ENCODE data around the gene EPB41L5.
"Not testable (repeated sequence)": the region's sequence is repeated elsewhere in the genome, so short reads cannot be mapped to it uniquely, and the experiment has no call there.

The EPB41L5 gene

GRCh38 chr2:120133572-120134244 lies 120.8 kb downstream of the EPB41L5 start:
- peaks cover 29% of the 10 kb centered on the region for H3K36me3 Mint-ChIP-seq (ENCODE audit: low read depth)
- no peak overlapping the region for H3K27ac Mint-ChIP-seq
- H3K4me3 Mint-ChIP-seq, result no peak overlapping the region
- H3K9me3 Mint-ChIP-seq, result peaks cover 9% of the 10 kb centered on the region
- H3K27me3 Mint-ChIP-seq, result no peaks in the 10 kb centered on the region
- no peaks in the 10 kb centered on the region for H3K4me1 Mint-ChIP-seq (ENCODE audit: low read depth)

- H3K9me3 Mint-ChIP-seq, result peaks cover 9% of the 10 kb centered on the region
- no peaks in the 10 kb centered on the region for H3K4me1 Mint-ChIP-seq (ENCODE audit: low read depth)
- H3K36me3 Mint-ChIP-seq (ENCODE audit: low read depth), result peaks cover 29% of the 10 kb centered on the region
- H3K27me3 Mint-ChIP-seq, result no peaks in the 10 kb centered on the region
- no peak overlapping the region for H3K27ac Mint-ChIP-seq
- H3K4me3 Mint-ChIP-seq, result no peak overlapping the region
Observed at GRCh38 chr2:120134263-120134662, 121.4 kb downstream of the EPB41L5 start.

- H3K4me3 Mint-ChIP-seq; H3K9me3 Mint-ChIP-seq; H3K27ac Mint-ChIP-seq; H3K27me3 Mint-ChIP-seq; H3K4me1 Mint-ChIP-seq (ENCODE audit: low read depth): not testable (repeated sequence)
- H3K36me3 Mint-ChIP-seq (ENCODE audit: low read depth), result peaks cover 29% of the 10 kb centered on the region
Observed at GRCh38 chr2:120135013-120135412, 122.1 kb downstream of the EPB41L5 start.

GRCh38 chr2:120140866-120141265 lies 128.0 kb downstream of the EPB41L5 start:
- no peaks in the 10 kb centered on the region for H3K27me3 Mint-ChIP-seq
- H3K4me3 Mint-ChIP-seq, result no peak overlapping the region
- H3K4me1 Mint-ChIP-seq (ENCODE audit: low read depth), result no peaks in the 10 kb centered on the region
- H3K9me3 Mint-ChIP-seq, result no peaks in the 10 kb centered on the region
- H3K36me3 Mint-ChIP-seq (ENCODE audit: low read depth), result no peaks in the 10 kb centered on the region
- no peak overlapping the region for H3K27ac Mint-ChIP-seq

- no peak overlapping the region for H3K27ac Mint-ChIP-seq
- H3K4me1 Mint-ChIP-seq (ENCODE audit: low read depth), result no peaks in the 10 kb centered on the region
- H3K27me3 Mint-ChIP-seq, result no peaks in the 10 kb centered on the region
- no peaks in the 10 kb centered on the region for H3K9me3 Mint-ChIP-seq
- H3K36me3 Mint-ChIP-seq (ENCODE audit: low read depth), result no peaks in the 10 kb centered on the region
- H3K4me3 Mint-ChIP-seq, result no peak overlapping the region
Observed at GRCh38 chr2:120141300-120142069, 128.6 kb downstream of the EPB41L5 start.

- Mint-ChIP-seq H3K9me3 (no peaks in the 10 kb centered on the region), H3K4me1 (ENCODE audit: low read depth) (no peaks in the 10 kb centered on the region), H3K27ac (no peak overlapping the region), H3K27me3 (no peaks in the 10 kb centered on the region), H3K4me3 (no peak overlapping the region), H3K36me3 (ENCODE audit: low read depth) (peaks cover under 1% of the 10 kb centered on the region)
Observed at GRCh38 chr2:120142528-120143219, 129.8 kb downstream of the EPB41L5 start.

- Mint-ChIP-seq H3K27me3 (no peaks in the 10 kb centered on the region), H3K27ac (no peak overlapping the region), H3K4me3 (no peak overlapping the region), H3K4me1 (ENCODE audit: low read depth) (no peaks in the 10 kb centered on the region), H3K9me3 (peaks cover 7% of the 10 kb centered on the region), H3K36me3 (ENCODE audit: low read depth) (peaks cover 26% of the 10 kb centered on the region)
Observed at GRCh38 chr2:120148229-120148628, 135.4 kb downstream of the EPB41L5 start.

- H3K4me1 Mint-ChIP-seq (ENCODE audit: low read depth), result no peaks in the 10 kb centered on the region
- no peak overlapping the region for H3K4me3 Mint-ChIP-seq
- no peaks in the 10 kb centered on the region for H3K27me3 Mint-ChIP-seq
- no peak overlapping the region for H3K27ac Mint-ChIP-seq
- peaks cover 11% of the 10 kb centered on the region for H3K9me3 Mint-ChIP-seq
- H3K36me3 Mint-ChIP-seq (ENCODE audit: low read depth), result peaks cover 30% of the 10 kb centered on the region
Observed at GRCh38 chr2:120148669-120149068, 135.8 kb downstream of the EPB41L5 start.

- Mint-ChIP-seq H3K4me1 (ENCODE audit: low read depth) (no peaks in the 10 kb centered on the region), H3K36me3 (ENCODE audit: low read depth) (peaks cover 34% of the 10 kb centered on the region), H3K27ac (no peak overlapping the region), H3K9me3 (peaks cover 14% of the 10 kb centered on the region), H3K4me3 (no peak overlapping the region), H3K27me3 (no peaks in the 10 kb centered on the region)
Observed at GRCh38 chr2:120149406-120149805, 136.5 kb downstream of the EPB41L5 start.

GRCh38 chr2:120150040-120150482 lies 137.2 kb downstream of the EPB41L5 start:
- Mint-ChIP-seq H3K4me1 (ENCODE audit: low read depth) (no peaks in the 10 kb centered on the region), H3K36me3 (ENCODE audit: low read depth) (peaks cover 35% of the 10 kb centered on the region), H3K27ac (no peak overlapping the region), H3K4me3 (no peak overlapping the region), H3K27me3 (no peaks in the 10 kb centered on the region), H3K9me3 (peaks cover 14% of the 10 kb centered on the region)

- Mint-ChIP-seq H3K4me1 (ENCODE audit: low read depth) (no peaks in the 10 kb centered on the region), H3K27me3 (no peaks in the 10 kb centered on the region), H3K36me3 (ENCODE audit: low read depth) (peaks cover 34% of the 10 kb centered on the region), H3K27ac (no peak overlapping the region), H3K9me3 (peaks cover 15% of the 10 kb centered on the region), H3K4me3 (no peak overlapping the region)
Observed at GRCh38 chr2:120155308-120155707, 142.4 kb downstream of the EPB41L5 start.

- not testable (repeated sequence) for H3K27ac Mint-ChIP-seq
Observed at GRCh38 chr2:120158658-120159057, 145.8 kb downstream of the EPB41L5 start.

GRCh38 chr2:120161190-120161589 lies 148.3 kb downstream of the EPB41L5 start:
- H3K36me3 Mint-ChIP-seq (ENCODE audit: low read depth), result peaks cover 9% of the 10 kb centered on the region
- no peak overlapping the region for H3K4me3 Mint-ChIP-seq
- no peaks in the 10 kb centered on the region for H3K4me1 Mint-ChIP-seq (ENCODE audit: low read depth)
- peaks cover 3% of the 10 kb centered on the region for H3K9me3 Mint-ChIP-seq
- no peak overlapping the region for H3K27ac Mint-ChIP-seq
- no peaks in the 10 kb centered on the region for H3K27me3 Mint-ChIP-seq

More at GRCh38 chr2:120158658-120159057, 145.8 kb downstream of the EPB41L5 start:
- H3K4me3 Mint-ChIP-seq; H3K4me1 Mint-ChIP-seq (ENCODE audit: low read depth); H3K27me3 Mint-ChIP-seq: not testable (repeated sequence)
- H3K36me3 Mint-ChIP-seq (ENCODE audit: low read depth), result peaks cover 18% of the 10 kb centered on the region
- peaks cover 11% of the 10 kb centered on the region for H3K9me3 Mint-ChIP-seq

GRCh38 chr2:120162716-120163115 lies 149.8 kb downstream of the EPB41L5 start:
- H3K4me3 Mint-ChIP-seq, result no peak overlapping the region
- peaks cover 4% of the 10 kb centered on the region for H3K36me3 Mint-ChIP-seq (ENCODE audit: low read depth)
- H3K27me3 Mint-ChIP-seq, result no peaks in the 10 kb centered on the region
- no peaks in the 10 kb centered on the region for H3K9me3 Mint-ChIP-seq
- no peak overlapping the region for H3K27ac Mint-ChIP-seq
- no peaks in the 10 kb centered on the region for H3K4me1 Mint-ChIP-seq (ENCODE audit: low read depth)

GRCh38 chr2:120167272-120167671 lies 154.4 kb downstream of the EPB41L5 start:
- peaks cover 14% of the 10 kb centered on the region for H3K36me3 Mint-ChIP-seq (ENCODE audit: low read depth)
- no peaks in the 10 kb centered on the region for H3K4me1 Mint-ChIP-seq (ENCODE audit: low read depth)
- H3K27ac Mint-ChIP-seq, result no peak overlapping the region
- H3K9me3 Mint-ChIP-seq, result no peaks in the 10 kb centered on the region
- no peak overlapping the region for H3K4me3 Mint-ChIP-seq
- H3K27me3 Mint-ChIP-seq, result no peaks in the 10 kb centered on the region

All from stimulated activated naive CD8-positive, alpha-beta T cell treated with anti-CD3 and anti-CD28 coated beads, Interleukin-15, Interleukin-2, amounts not matched to agents 100 ng/mL and 50 ng/mL, for 24 hours (primary cell).